SU-DHL-6 (cell line): Measurements from ENCODE around the gene PTPRCAP.
"Not testable (repeated sequence)": the region's sequence is repeated elsewhere in the genome, so short reads cannot be mapped to it uniquely, and the experiment has no call there.

Experiments
- H2AFZ ChIP-seq: fragments of 200-600 bp; sonication (generic); 2 replicates; pipeline ENCODE4 v1.6.1; 2014; ENCODE audit warnings: low read depth, mild to moderate bottlenecking, moderate library complexity, mixed read lengths, antibody characterized with exemption, low read length; ENCODE audit not compliant: severe bottlenecking
- H3F3A ChIP-seq: fragments of 200-600 bp; shearing (Covaris generic); 2 replicates; pipeline ENCODE4 v1.6.0; 2016; ENCODE audit warnings: antibody characterized with exemption, mild to moderate bottlenecking; ENCODE audit not compliant: insufficient read depth
- H3K27ac ChIP-seq: fragments of 200-600 bp; sonication (generic); 2 replicates; pipeline ENCODE4 v1.5.1; 2016; ENCODE audit warnings: low read depth, mild to moderate bottlenecking, low read length, moderate library complexity, mixed read lengths
- H3K27me3 ChIP-seq: fragments of 200-600 bp; sonication (generic), shearing (Covaris generic); 2 replicates; pipeline ENCODE4 v1.6.0; 2014; ENCODE audit warnings: mild to moderate bottlenecking, low read length
- H3K36me3 ChIP-seq: fragments of 200-600 bp; sonication (generic); 2 replicates; pipeline ENCODE4 v1.6.1; 2014; ENCODE audit warnings: mild to moderate bottlenecking, low read length, mixed read lengths
- H3K4me2 ChIP-seq: fragments of 300-600, 200-600 bp; shearing (Covaris generic), sonication (generic); 2 replicates; pipeline ENCODE4 v1.6.0; 2014; ENCODE audit warnings: low read length, low read depth, mild to moderate bottlenecking; ENCODE audit not compliant: poor library complexity, severe bottlenecking
- H3K4me3 ChIP-seq: fragments of 200-600 bp; sonication (generic); 2 replicates; pipeline ENCODE4 v1.5.1; 2014; ENCODE audit warnings: antibody characterized with exemption, low read length, mild to moderate bottlenecking, mixed read lengths; ENCODE audit not compliant: insufficient read depth, poor library complexity, severe bottlenecking
- H3K79me2 ChIP-seq: fragments of 200-600 bp; sonication (generic); 2 replicates; pipeline ENCODE4 v1.6.1; 2014; ENCODE audit warnings: mild to moderate bottlenecking, low read length, moderate library complexity; ENCODE audit not compliant: insufficient read depth
- H3K9ac ChIP-seq: fragments of 200-600 bp; sonication (generic); 2 replicates; pipeline ENCODE4 v1.7.0; 2014; ENCODE audit warnings: mild to moderate bottlenecking, low read length
- H3K9me2 ChIP-seq: fragments of 200-600 bp; sonication (generic); replicated peaks from 2 replicates; pipeline ENCODE4 v1.6.1; 2014; ENCODE audit warnings: low read length; ENCODE audit not compliant: insufficient read depth
- H3K9me3 ChIP-seq: fragments of 200-600 bp; sonication (generic); 2 replicates; pipeline ENCODE4 v1.6.1; 2014; ENCODE audit warnings: low read length, mixed read lengths; ENCODE audit not compliant: insufficient read depth
- H4K20me1 ChIP-seq: fragments of 200-600 bp; sonication (generic); 2 replicates; pipeline ENCODE4 v1.6.1; 2014; ENCODE audit warnings: low read depth, mild to moderate bottlenecking, antibody characterized with exemption, low read length, moderate library complexity, mixed read lengths
- CTCF ChIP-seq: fragments of 200-600 bp; sonication (generic); IDR thresholded peaks from one replicate; pipeline ENCODE4 v1.5.1; 2017; ENCODE audit warnings: antibody characterized with exemption, mild to moderate bottlenecking, low read length, moderate library complexity; ENCODE audit not compliant: insufficient read depth, poor library complexity, severe bottlenecking
- EZH2phosphoT487 ChIP-seq: fragments of 200-600 bp; sonication (generic), shearing (Covaris generic); conservative IDR thresholded peaks from 2 replicates; pipeline ENCODE4 v1.6.1; 2018; ENCODE audit warnings: mild to moderate bottlenecking, antibody characterized with exemption, low read length, moderate library complexity, mixed read lengths

The PTPRCAP gene

GRCh38 chr11:67466367-67466766 is 28.9 kb upstream of the PTPRCAP start:
- TF ChIP-seq EZH2phosphoT487: no peak
- no peak for TF ChIP-seq CTCF
- Histone ChIP-seq H3K27ac (peak overlapping the region; percentile 94), H3K4me3 (peak overlapping the region; percentile 86), H3K4me2 (peak overlapping the region; percentile 89), H2AFZ (no peak overlapping the region), H4K20me1 (no peaks in the 10 kb centered on the region), H3K9me3 (no peaks in the 10 kb centered on the region), H3K79me2 (peaks cover 20% of the 10 kb centered on the region), H3K9me2 (no peaks in the 10 kb centered on the region), H3K27me3 (no peaks in the 10 kb centered on the region), H3K36me3 (no peaks in the 10 kb centered on the region), H3K9ac (peak overlapping the region; percentile 96), H3F3A (peaks cover 44% of the 10 kb centered on the region)

- H2AFZ ChIP-seq, H3K36me3 ChIP-seq, H3K9me2 ChIP-seq, H4K20me1 ChIP-seq, H3K9me3 ChIP-seq, H3K27me3 ChIP-seq: not testable (repeated sequence)
- Histone ChIP-seq H3K4me3 (peak overlapping the region; percentile 63), H3K9ac (peak overlapping the region; percentile 99), H3K27ac (peak overlapping the region; percentile 94), H3K79me2 (peaks cover 20% of the 10 kb centered on the region), H3F3A (peaks cover 52% of the 10 kb centered on the region), H3K4me2 (peak overlapping the region; percentile 89)
Observed at GRCh38 chr11:67465530-67465929, 28.0 kb upstream of the PTPRCAP start.

- Histone ChIP-seq H2AFZ (no peak overlapping the region), H3F3A (peaks cover 56% of the 10 kb centered on the region), H3K4me2 (peak overlapping the region; percentile 89)
Observed at GRCh38 chr11:67465189-67465510, 27.7 kb upstream of the PTPRCAP start.

More at GRCh38 chr11:67465189-67465510, 27.7 kb upstream of the PTPRCAP start:
- H3K27me3 ChIP-seq: no peaks in the 10 kb centered on the region
- TF ChIP-seq EZH2phosphoT487 (no peak), CTCF (no peak)
- no peaks in the 10 kb centered on the region for H3K36me3 ChIP-seq
- peak overlapping the region; percentile 99 for H3K9ac ChIP-seq
- H3K9me3 ChIP-seq: no peaks in the 10 kb centered on the region
- H4K20me1 ChIP-seq: no peaks in the 10 kb centered on the region
- peaks cover 20% of the 10 kb centered on the region for H3K79me2 ChIP-seq
- no peaks in the 10 kb centered on the region for H3K9me2 ChIP-seq
- H3K27ac ChIP-seq: peak overlapping the region; percentile 94
- H3K4me3 ChIP-seq: peak overlapping the region; percentile 63
